Medulla oblongata (tissue), 1 donor: ENCODE results near the gene TMEM30A.

ENCODE experiments used
- DNase-seq: peaks from one replicate; pipeline ENCODE4 v3.0.0-alpha.2; 2015; ENCODE audit errors: extremely low spot score

TMEM30A gene

GRCh38 chr6:75215291-75215690, 69.3 kb downstream of the TMEM30A start:
- DNase-seq = no peak

- no peak for DNase-seq
Measured at GRCh38 chr6:75213732-75214131, 70.9 kb downstream of the TMEM30A start.

GRCh38 chr6:75213112-75213511, 71.5 kb downstream of the TMEM30A start:
- DNase-seq = peak; percentile 60

GRCh38 chr6:75211920-75212590, 72.5 kb downstream of the TMEM30A start:
- no peak for DNase-seq

DNA sequence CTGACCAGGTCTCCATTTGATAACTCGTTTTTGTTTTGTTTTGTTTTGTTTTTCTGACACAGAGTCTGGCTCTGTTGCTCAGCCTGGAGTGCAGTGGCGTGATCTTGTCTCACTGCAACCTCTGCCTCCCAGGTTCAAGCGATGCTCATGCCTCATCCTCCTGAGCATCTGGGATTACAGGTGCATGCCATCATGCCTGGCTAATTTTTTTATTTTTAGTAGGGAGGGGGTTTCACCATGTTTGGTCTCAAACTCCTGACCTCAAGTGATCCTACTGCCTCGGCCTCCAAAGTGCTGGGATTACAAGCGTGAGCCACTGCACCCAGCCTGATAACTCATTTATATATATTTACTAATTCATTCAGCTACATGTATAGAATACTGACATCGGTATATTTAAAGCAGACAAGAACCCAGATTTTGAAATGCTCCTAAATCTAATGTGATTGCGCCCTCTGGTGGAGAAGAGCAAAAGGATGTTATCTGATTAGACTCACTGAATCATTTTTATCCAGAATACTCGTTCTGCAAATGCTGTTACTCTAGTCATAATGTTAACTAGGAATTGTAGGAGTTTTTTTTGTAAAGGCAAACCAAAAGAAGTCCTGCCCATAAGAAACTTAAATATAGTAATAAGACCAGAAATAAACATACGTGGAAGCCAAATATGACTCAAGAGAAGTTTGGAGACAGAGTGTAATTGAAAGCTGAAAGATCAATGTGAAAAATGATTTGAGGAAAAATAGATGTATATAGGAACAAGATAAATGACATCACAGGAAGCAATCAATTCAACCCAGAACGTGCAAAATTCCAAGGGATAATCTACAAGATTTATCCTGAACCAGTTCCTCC, 73.5 kb downstream of the TMEM30A start:
- DNase-seq = peak; percentile 86

GRCh38 chr6:75209184-75209723, 75.3 kb downstream of the TMEM30A start:
- no peak for DNase-seq

DNA sequence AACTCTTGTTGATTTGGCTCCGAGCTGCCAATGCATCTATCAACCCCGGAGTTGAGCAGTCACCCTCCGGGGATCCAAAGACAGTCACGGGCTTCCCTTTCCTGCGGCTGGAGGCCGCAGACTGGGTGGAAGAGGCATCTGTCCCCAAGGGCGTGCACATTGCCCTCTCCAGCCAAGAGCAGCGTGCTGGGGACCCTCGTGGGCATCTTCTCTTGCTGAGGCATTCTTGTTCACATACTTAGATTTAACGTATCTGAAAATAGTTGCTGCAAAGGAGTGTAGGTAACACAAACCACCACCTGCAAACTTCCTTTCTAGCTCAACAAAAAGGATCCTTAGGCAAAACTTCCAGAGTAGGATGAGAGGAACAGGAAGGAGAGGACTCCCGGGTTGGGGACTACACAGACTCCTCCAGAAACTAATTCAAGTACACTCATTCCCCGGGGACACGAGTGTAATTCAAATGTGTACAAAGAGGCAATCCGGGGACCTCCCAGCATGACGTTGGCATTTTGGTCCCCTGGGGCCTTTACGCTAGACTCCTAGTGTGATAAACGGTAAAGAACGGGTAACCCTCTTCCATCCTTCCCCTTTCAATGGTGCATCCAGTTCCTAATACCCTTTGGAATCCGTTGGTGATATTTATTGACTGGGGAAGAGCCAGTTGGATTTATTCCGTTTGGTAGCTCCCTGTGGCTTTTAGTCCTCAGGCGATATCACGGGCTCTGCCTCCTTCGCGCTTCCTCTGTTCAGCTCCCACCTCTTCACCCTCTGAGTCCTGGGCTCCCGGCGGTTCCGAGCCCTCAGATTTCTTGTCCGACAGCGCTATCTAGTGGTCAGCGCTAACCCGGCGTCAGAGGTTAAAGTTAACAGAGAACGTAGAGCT, 76.1 kb downstream of the TMEM30A start:
- DNase-seq = peak; percentile 91

DNA sequence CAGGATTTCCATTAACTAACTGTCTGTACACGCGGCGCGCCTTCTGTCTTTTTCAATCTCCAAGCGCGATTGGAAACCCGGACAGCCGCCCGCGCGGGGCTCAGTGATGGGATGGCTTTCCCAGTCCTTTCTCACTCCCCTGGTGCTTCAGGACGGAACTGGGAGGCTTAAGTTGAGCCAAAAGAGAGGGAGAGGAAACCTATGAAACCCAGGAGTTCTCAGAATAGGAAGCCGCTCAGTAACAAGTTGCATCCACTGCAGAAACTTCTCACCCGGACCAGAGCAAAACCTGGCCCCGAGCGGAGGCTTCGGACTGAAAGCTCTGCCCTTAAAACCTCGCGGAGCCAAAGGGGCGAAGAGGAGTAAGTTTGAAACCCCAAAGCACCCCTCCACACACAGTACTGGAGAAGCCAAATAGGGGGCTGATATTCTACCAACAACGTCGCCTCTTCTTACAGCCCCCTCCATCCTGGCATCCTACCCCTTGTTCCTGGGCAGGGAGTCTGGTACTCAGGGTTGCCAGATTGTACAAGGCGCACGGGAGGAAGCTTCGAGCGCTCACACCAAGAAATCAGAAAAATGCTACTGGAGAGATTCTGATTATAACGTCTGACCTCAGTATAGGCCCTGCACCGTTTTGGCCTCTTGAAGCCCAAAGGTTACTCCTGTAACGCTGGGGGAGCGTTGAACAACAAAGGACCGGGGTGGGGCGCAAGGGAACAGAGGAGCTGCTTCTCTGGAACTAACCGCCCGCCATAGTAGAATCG, 77.8 kb downstream of the TMEM30A start:
- DNase-seq = no peak

DNA sequence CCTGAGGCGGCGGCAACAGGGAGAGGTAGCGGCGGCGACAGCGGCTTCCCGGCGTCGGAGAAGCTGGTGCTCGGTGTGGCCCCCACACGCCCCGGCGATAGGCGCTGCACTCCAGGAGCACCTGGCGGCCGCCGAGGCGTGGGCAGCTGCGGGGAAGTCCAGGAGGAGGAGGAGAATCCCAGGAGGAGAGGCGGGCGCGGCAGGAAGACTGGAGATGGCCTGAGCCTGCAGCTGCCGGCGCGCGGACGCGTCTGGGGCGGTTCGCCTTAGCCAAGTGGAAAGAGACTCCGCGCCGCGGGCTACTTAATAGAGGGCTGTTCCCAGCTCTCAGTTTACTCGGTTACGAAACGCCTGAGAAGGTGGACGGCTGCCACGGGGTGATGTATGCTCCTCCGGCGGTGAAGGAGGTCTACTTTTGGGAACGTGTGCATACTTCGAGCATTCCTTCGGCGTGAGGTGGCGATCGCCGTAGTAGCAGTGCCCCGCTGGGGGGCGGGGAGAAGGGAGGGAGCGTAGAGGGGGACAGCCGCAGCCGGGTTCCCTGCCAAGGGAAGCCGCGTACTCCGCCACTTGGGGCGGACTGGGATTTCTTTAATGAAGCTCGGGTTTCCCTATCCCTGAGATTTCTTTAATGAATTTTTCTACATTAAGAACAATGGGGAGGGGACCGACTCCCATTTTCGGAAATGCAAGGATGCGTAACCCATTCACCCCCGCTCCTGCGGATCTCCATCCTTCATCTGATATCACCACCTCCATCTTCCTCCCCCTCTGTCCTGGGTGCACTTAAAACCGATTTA, 78.6 kb downstream of the TMEM30A start, which contains the start of gene COL12A1:
Gene COL12A1 (minus strand): TSS at position 278 of the 800 bp plus-strand sequence. CDS start 3,261 bp downstream, outside the sequence.
- no peak for DNase-seq

DNA sequence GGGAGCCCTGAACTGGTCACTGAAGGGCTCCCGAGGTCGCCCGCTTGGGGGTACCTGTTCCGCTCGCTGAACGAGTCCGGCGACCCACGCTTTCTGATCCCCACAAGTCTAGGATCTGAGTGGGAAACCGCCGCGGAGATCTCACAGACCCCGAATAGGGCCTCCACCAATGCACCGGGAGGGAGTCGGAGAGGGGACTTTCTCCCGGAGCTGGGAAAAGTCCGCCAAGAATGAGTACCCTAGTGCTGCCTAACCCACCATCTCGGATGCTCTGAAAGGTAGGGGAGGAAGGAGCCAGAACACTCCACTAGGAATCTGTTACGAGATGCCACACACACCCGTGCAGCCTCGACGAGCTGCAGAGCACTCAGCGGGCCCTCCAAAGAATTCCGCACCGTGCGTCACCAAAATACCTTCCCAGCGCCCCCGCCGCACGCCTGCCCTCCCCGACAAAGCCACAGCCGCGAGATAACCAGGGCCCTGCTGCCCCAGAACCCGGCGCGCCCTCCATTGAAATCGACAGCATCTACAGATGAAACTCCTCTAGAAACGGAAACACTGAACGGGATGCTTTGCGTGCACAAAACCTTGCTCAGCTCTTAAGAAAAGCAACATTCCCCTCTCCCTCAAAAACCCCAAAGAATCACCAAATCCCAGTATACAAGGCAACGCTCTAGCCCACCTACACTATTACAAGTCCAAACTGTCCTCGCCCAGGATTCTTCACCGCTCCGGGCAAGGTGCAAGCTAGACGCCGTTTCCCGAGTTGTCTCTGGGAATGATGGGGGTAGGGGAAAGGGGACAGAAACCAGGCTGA, 79.4 kb downstream of the TMEM30A start:
- no peak for DNase-seq

GRCh38 chr6:75204217-75204958, 80.2 kb downstream of the TMEM30A start:
- DNase-seq = peak; percentile 75

- no peak for DNase-seq
Measured at GRCh38 chr6:75203721-75204120, 80.9 kb downstream of the TMEM30A start.
